HEK293 (cell line): Measurements from ENCODE around the gene FRMD8.

Experiments
- CTCF ChIA-PET: fragments of 350-600 bp; formaldehyde crosslinking; extraction: SDS; loops from one replicate; lab custom pipeline; 2021; ENCODE audit warnings: antibody characterized with exemption; lab: Yijun Ruan, JAX
- POLR2A ChIA-PET: fragments of 300-600 bp; formaldehyde crosslinking; extraction: SDS; loops from one replicate; lab custom pipeline; 2020; ENCODE audit warnings: antibody characterized with exemption, inconsistent platforms; lab: Yijun Ruan, JAX
- H3K27ac ChIP-seq: fragments of 200-500 bp; sonication (Bioruptor generic); 2 replicates; pipeline ENCODE4 v1.5.1; 2014; ENCODE audit warnings: low read depth, low read length, control low read depth, inconsistent platforms; ENCODE audit errors: extremely low read depth
- H3K36me3 ChIP-seq, 2 experiments: fragments of 200-500 bp in 1 of 2; sonication (Bioruptor generic) in 1 of 2; 1 replicate in 1 of 2; 2 replicates in 1 of 2; pipeline ENCODE4 v1.5.1; 2014 to 2017; ENCODE audit warnings: inconsistent platforms in 2 of 2, low read length in 2 of 2; ENCODE audit not compliant: control insufficient read depth in 2 of 2, insufficient read depth in 1 of 2
- H3K4me1 ChIP-seq: fragments of 200-500 bp; sonication (Bioruptor generic); 2 replicates; pipeline ENCODE4 v1.5.1; 2014; ENCODE audit warnings: mild to moderate bottlenecking, low read length, inconsistent platforms; ENCODE audit not compliant: control insufficient read depth, insufficient read depth
- H3K4me3 ChIP-seq: 2 replicates; pipeline ENCODE4 v1.5.1; 2011; ENCODE audit warnings: low read depth, mild to moderate bottlenecking, control low read depth, low read length, moderate library complexity
- H3K9me3 ChIP-seq: fragments of 200-500 bp; sonication (Bioruptor generic); 2 replicates; pipeline ENCODE4 v1.5.1; 2014; ENCODE audit warnings: low read depth, low read length, inconsistent platforms; ENCODE audit not compliant: control insufficient read depth, insufficient read depth
- EGR2 ChIP-seq: fragments of 450-650 bp; formaldehyde crosslinking; IDR thresholded peaks from 2 replicates; pipeline ENCODE4 v1.5.1; 2016; ENCODE audit warnings: low read depth, missing biosample characterization, missing genetic modification characterization
- KLF1 ChIP-seq: fragments of 450-650 bp; formaldehyde crosslinking; IDR thresholded peaks from 2 replicates; pipeline ENCODE4 v1.5.1; 2016; ENCODE audit warnings: missing biosample characterization, missing genetic modification characterization
- KLF7 ChIP-seq: fragments of 450-650 bp; formaldehyde crosslinking; IDR thresholded peaks from 2 replicates; pipeline ENCODE4 v1.5.1; 2016; ENCODE audit warnings: missing biosample characterization, missing genetic modification characterization, borderline replicate concordance
- RBAK ChIP-seq: fragments of 450-650 bp; formaldehyde crosslinking; IDR thresholded peaks from 2 replicates; pipeline ENCODE4 v1.5.1; 2016; ENCODE audit warnings: missing biosample characterization, missing genetic modification characterization
- ZBTB8A ChIP-seq: fragments of 450-650 bp; formaldehyde crosslinking; IDR thresholded peaks from 2 replicates; pipeline ENCODE4 v1.5.1; 2016; ENCODE audit warnings: missing biosample characterization, missing genetic modification characterization
- ZFHX2 ChIP-seq: fragments of 450-650 bp; formaldehyde crosslinking; conservative IDR thresholded peaks from 2 replicates; pipeline ENCODE4 v1.5.1; 2016; ENCODE audit warnings: missing biosample characterization, missing genetic modification characterization
- ZNF140 ChIP-seq: fragments of 450-650 bp; formaldehyde crosslinking; IDR thresholded peaks from 2 replicates; pipeline ENCODE4 v1.5.1; 2016; ENCODE audit warnings: missing biosample characterization, missing genetic modification characterization
- ZNF239 ChIP-seq: fragments of 450-650 bp; formaldehyde crosslinking; IDR thresholded peaks from 2 replicates; pipeline ENCODE4 v1.5.1; 2016; ENCODE audit warnings: missing biosample characterization, missing genetic modification characterization
- ZNF280C ChIP-seq: fragments of 450-650 bp; formaldehyde crosslinking; IDR thresholded peaks from 2 replicates; pipeline ENCODE4 v1.5.1; 2016; ENCODE audit warnings: missing biosample characterization, missing genetic modification characterization
- ZNF341 ChIP-seq: fragments of 450-650 bp; formaldehyde crosslinking; IDR thresholded peaks from 2 replicates; pipeline ENCODE4; 2016; ENCODE audit warnings: low read depth, missing biosample characterization, missing genetic modification characterization
- ZNF530 ChIP-seq: fragments of 450-650 bp; formaldehyde crosslinking; IDR thresholded peaks from 2 replicates; pipeline ENCODE4 v1.5.1; 2016; ENCODE audit warnings: low read depth, missing biosample characterization, missing genetic modification characterization
- ZNF544 ChIP-seq: fragments of 450-650 bp; formaldehyde crosslinking; IDR thresholded peaks from 2 replicates; pipeline ENCODE4 v1.5.0; 2017; ENCODE audit warnings: missing biosample characterization, missing genetic modification characterization
- ZNF585B ChIP-seq: fragments of 450-650 bp; formaldehyde crosslinking; IDR thresholded peaks from 2 replicates; pipeline ENCODE4 v1.5.1; 2016; ENCODE audit warnings: missing biosample characterization, missing genetic modification characterization
- ZNF623 ChIP-seq: fragments of 450-650 bp; formaldehyde crosslinking; IDR thresholded peaks from 2 replicates; pipeline ENCODE4 v1.5.1; 2016; ENCODE audit warnings: missing biosample characterization, missing genetic modification characterization
- ZNF670 ChIP-seq: fragments of 450-650 bp; formaldehyde crosslinking; IDR thresholded peaks from 2 replicates; pipeline ENCODE4 v1.5.1; 2016; ENCODE audit warnings: missing biosample characterization, missing genetic modification characterization, low read depth
- ZNF76 ChIP-seq: fragments of 450-650 bp; formaldehyde crosslinking; IDR thresholded peaks from 2 replicates; pipeline ENCODE4; 2016; ENCODE audit warnings: low read depth, missing biosample characterization, missing genetic modification characterization, borderline replicate concordance
- ZSCAN4 ChIP-seq: fragments of 450-650 bp; formaldehyde crosslinking; IDR thresholded peaks from 2 replicates; pipeline ENCODE4 v1.5.1; 2017; ENCODE audit warnings: missing biosample characterization, missing genetic modification characterization

The FRMD8 gene

DNA sequence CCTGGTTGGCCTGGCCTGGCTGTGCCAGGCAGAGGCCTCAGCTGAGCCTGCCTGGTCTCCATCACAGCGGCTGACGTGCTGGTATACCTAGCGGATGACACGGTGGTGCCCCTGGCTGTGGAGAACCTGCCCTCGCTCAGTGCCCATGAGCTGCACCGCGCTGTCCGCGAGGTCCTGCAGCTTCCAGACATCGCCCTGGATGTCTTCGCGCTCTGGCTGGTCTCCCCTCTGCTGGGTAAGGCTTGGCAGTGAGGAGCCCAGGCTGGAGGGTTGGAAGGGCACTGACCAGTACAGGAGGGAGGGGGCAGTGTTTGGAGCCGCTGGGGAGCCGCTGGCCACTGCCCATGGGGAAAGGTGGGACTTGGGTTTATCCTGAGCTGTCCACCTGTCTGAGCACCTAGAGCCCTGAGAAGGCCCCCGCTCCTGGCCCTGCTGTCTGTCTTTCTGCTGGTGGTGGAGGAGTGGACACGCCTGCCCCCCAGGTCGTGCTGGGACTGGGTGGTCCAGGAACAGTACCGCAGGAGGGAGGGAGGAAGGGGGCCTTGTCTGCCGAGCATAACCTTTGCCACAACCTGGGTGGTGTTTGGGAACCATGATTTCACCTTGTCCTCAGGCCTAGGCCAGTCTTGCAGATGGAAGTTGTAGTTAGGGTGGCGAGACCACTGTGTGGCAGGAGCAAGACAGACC, 3.0 kb downstream of the FRMD8 start:
- POLR2A ChIA-PET = interaction anchor here (0.6 to 1.6 kb wide), 4 partner anchors 16 to 119 kb away, joined by 3 to 4 read pairs (median 4); no protein-coding TSS in a partner anchor
- peaks cover 0 to 46% of the 10 kb centered on the region in 2 experiments; a peak in 1 of 3 replicates for H3K36me3 ChIP-seq
- no peak for TF ChIP-seq KLF7
- no peak for TF ChIP-seq ZNF140
- no peak for TF ChIP-seq ZNF623
- TF ChIP-seq RBAK (tag by site-specific recombination) = no peak
- no peak for TF ChIP-seq ZNF585B (tag by site-specific recombination)
- no peak for TF ChIP-seq KLF1
- no peak for TF ChIP-seq ZNF544 (tag by site-specific recombination)
- TF ChIP-seq ZNF670 = no peak
- no peak for TF ChIP-seq ZNF530 (tag by site-specific recombination)
- TF ChIP-seq ZBTB8A (tag by site-specific recombination) = no peak
- TF ChIP-seq ZNF341 (tag by site-specific recombination) = no peak
- TF ChIP-seq ZNF76 (tag by site-specific recombination) = no peak
- TF ChIP-seq ZNF280C (tag by site-specific recombination) = no peak
- TF ChIP-seq ZNF239 (tag by site-specific recombination) = no peak
- TF ChIP-seq, all 188 proteins: peak for 0
- Histone ChIP-seq H3K9me3 (no peaks in the 10 kb centered on the region), H3K4me3 (no peak overlapping the region), H3K4me1 (no peaks in the 10 kb centered on the region; the same call in 1 of the 2 replicates), H3K27ac (no peak overlapping the region)
- CTCF ChIA-PET = interaction anchor here (0.7 to 1.1 kb wide), 3 partner anchors 17 to 162 kb away, joined by 3 to 4 read pairs (median 4); no protein-coding TSS in a partner anchor

DNA sequence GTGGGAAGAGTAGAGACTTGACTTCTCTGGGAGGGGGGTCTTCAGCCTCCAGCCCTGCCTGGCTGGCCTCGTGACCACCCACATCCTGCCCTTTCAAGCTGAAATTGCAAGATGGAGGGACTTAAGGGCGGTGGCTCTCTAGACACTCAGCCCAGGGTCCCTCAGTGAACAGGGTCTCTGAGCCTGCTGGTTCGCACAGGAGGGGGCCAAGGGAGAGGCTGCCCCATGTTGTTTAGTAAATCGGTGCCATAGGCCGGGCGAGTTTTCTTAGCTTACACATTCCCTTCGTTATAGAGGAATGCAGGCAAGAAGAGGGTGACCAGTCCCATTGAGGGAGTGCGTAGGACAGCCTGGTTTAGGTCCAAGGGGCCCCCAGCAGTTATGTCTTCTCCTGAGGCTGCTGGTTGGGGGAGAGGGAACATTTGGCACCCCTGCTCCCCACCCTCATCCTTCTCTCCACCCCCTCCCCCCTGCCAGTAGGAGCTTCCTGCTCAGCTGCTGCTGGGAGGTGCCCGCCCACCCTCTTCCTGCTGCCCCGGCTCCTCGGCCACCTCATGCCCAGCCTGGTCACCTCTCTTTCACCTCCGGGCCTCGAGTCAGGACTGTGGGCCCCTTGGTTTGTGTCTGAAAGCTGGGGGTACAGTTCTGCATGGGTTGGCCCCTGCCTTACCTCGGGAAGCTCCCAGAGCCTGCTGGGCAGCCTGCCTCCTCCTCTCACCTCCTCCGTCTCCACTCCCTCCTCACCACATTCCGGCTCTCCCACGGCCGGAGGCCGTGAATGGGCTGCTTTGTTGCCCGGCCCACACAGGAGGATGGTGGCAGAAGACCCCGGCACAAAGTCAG, 3.9 kb downstream of the FRMD8 start:
- Histone ChIP-seq H3K4me3 (no peak overlapping the region), H3K27ac (no peak overlapping the region), H3K36me3 (peaks cover 0 to 52% of the 10 kb centered on the region in 2 experiments; a peak in 1 of 3 replicates), H3K4me1 (no peaks in the 10 kb centered on the region; the same call in 1 of the 2 replicates), H3K9me3 (no peaks in the 10 kb centered on the region)
- ChIA-PET CTCF (interaction anchor here (0.6 to 1.1 kb wide), 4 partner anchors 16 to 114 kb away, joined by 3 to 4 read pairs (median 4); no protein-coding TSS in a partner anchor), POLR2A (interaction anchor here (1.3 to 1.7 kb wide), 3 partner anchors 29 to 112 kb away, joined by 3 to 5 read pairs (median 4); no protein-coding TSS in a partner anchor)
- peak; percentile 91 for TF ChIP-seq EGR2 (tag by site-specific recombination)
- peak; percentile 93 for TF ChIP-seq ZFHX2 (tag by site-specific recombination)
- TF ChIP-seq ZSCAN4 = no peak
